NCI-H524 treated with DMSO at 0.1 percent for 48 hours (cell line): ENCODE measurements around the gene MARK2.
"Not testable (repeated sequence)": the region's sequence is repeated elsewhere in the genome, so short reads cannot be mapped to it uniquely, and the experiment has no call there.

Experiments
- DNase-seq: peaks from one replicate; lab custom pipeline; 2025; lab: John Stamatoyannopoulos, UW

Gene MARK2

DNA sequence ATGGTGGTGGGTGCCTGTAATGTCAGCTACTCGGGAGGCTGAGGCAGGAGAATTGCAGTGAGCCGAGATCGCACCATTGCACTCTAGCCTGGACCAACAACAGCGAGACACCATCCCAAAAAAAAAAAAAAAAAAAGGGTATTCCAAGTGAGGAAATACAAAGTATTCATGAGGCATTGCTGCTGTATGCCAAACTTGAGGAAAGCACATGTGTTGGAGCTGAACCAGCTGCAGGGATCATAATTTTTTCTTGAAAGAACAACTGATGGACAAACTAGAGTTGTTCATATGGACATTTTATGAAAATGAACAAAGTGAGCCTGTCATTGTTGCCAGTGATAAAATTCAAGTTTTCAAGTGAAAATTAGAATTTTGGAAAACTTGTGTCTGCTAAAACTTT lies 15.8 kb downstream of the MARK2 start:
- no peak for DNase-seq

DNA sequence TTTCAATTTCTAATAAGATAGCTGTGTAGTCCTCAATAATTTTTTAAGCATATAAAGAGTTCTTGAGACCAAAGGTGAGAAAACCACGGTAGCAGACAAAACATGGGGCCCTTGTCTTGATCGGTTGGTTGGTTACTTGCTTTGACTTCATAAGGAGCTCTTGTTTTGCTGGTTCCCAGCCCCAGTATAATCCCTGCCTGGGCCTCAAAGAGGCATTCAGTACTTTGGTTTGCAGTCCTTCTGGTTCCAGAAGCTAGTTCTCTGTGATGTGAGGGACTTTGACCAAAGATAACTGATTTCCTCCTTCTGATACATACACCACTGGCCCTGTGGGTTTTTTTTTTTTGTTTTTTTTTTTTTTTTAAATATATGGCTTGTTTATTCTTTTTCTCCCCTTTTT lies 17.1 kb downstream of the MARK2 start:
- no peak for DNase-seq

DNA sequence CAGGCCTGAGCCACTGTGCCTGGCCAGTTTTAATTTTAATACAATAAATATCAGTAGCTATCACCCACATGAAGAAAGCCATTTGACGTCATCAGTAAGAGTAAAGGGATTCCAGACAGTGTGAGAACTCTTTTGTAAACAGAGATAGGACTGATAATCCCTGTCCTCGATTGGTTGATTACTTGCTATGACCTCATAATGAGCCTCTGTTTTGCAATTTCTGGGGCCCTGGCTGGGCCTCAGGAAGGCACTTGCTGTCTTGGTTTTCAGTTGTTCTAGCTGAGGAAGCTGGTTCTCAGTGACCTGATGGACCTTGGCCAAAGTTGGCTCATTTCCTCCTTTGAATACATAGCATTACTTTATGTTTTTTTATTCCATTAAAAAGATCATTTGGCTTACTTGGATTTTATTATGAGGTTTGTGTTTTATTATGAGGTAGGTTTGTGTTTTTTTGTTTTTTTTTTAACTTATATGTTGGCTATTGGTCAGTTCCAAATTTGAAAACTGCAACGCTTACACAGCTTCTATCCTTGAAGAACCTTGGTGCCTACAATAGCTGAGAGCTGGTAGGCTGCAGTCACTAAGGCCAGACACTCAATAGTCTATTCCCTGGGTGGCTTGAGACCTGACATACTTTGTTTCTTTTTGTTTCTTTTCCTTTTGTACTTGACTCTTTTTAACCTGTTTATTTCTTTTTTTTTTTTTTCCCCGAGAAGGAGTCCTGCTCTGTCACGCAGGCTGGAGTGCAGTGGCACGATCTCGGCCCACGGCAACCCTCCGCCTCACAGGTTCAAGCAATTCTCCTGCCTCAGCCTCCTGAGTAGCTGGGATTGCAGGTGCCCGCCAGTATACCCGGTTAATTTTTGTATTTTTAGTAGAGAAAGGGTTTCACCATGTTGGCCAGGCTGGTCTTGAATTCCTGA lies 20.0 kb downstream of the MARK2 start:
- DNase-seq, result no peak

DNA sequence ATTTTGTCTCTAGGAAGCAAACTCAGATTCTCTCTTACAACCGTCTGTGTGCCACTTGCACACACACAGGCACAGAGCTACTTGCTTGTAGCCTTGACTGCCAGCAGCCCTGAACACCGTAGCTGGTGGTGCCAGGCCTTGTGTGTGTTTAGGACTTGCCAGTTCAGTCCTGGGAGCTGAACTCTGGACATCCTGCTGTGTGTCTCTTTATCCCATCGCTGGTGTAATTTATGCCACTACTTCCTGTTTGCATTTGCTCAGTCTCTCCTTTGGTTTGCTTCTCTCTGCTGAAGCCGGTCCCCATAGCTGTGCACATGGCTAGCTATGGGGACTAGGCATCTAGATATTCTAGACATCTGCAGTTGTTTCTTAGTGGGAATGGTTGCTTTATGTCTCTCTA lies 24.0 kb downstream of the MARK2 start:
- DNase-seq, result no peak

DNA sequence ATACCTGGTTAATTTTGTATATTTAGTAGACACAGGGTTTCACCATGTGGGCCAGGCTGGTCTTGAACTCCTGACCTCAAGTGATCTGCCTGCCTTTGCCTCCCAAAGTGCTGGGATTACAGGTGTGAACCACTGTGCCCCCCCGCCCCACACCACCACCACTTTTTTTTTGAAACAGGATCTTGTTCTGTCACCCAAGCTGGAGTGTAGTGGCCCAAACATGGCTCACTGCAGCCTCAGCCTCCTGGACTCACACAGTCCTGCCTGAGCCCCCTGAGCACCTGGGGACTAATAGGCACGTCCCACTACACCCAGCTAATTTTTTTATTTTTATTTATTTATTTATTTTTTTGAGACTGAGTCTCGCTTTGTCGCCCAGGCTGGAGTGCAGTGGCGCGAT lies 24.7 kb downstream of the MARK2 start:
- DNase-seq, result not testable (repeated sequence)

DNA sequence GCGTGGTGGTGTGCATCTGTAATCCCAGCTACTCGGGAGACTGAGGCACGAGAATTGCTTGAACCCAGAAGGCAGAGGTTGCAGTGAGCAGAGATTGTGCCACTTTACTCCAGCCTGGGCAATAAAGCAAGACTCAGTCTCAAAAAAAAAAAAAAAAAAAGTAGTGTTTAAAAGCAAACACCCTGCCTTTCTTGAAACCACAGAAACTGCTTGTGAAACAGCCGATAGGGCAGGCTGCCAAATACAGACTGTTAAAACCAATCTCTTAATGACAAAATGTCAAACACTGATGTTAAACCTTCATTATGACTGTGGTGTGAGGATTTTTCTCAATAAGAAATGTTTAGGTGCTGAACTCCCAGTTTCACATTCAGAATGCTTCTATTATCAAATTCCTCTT lies 27.3 kb downstream of the MARK2 start:
- DNase-seq, result no peak

DNA sequence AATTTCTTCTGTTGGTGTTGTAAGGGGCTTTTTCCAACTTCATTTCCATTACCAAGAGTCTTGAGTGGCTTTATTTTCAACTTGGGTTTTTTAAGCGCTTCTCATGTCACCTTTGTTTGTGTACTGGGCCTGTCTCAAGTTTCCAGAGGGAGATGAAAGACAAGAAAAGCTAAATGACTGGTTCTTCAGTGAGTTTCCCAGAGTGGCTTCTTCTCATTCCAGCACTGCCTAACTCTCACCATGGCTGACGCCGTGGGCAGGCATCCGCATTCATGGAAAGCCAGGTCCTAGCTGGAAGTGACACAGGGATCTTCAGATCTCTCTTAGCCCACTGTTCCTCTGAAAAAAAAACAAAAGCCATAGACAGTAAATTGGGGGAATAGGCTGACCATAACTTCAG lies 28.6 kb downstream of the MARK2 start:
- no peak for DNase-seq

DNA sequence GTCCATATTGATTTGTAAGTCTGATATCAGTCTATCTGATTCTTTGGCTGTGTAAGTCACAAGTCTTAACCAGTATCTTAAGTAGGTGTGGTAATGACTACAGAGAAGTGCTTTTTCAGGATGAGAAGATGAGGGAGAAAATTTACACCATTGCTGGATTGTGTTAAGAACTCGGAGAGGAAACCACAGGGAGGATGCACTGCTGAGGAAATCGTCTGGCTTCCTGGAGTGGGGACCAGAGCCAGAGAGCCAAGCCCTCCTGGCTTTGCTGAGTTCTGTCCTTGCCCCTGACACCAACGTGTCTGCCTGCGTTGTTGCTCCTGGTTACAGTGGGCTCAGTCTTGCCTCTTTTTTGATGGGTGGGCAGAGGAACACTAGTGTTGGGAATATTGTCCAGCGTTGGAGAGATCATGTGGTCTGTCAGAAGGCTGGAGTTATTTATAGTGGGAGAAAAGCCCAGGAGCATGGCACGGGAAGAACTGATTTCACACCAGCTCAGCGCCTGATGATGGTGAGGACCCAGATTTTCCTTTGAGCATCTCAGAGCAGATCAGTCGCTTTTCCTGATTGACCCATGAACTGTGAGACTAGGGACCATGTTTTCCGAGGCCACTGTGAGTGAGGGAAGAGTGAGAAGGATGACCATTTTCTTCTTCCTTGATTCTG lies 29.6 kb downstream of the MARK2 start:
- DNase-seq, result no peak

DNA sequence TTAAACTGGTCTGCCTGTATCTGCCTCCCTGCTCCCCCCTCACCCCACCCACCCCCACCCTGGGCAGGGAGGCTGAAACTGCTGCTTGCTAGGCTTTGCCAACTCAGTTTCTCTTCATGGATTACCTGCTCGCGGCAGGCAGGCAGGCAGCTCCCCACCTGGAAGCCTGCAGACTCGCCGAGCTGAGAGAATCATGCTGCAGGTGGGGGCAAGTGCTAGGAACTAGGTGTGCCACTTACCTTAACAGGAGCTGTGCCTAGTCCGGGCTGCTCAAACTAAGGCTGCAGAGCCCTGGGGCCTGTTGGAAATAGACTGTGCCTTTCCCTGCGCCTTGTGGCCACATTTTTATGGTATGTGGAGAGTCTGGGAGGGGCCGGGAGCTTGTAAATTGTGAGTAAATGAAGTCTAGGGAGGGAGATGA lies 30.3 kb downstream of the MARK2 start:
- no peak for DNase-seq

DNA sequence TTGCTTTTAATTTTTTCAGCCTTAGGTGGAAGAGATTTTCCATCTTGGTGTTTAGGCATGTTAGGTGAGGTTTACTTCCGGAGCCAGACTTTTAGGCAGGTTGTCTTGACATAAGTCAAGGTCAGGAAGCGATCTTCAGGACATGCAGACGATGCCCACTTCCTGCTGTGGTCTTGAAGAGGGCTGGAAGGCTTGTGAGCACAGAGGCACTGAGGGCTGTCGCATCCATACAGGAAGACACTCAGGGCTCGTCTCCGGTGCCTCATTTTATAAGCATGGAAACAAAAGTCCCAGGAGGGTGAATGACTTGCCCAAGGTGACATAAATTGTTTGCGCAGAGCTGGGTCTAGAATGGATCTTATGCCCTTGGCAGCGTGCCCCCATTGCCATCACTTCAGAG lies 30.8 kb downstream of the MARK2 start:
- DNase-seq, result no peak

DNA sequence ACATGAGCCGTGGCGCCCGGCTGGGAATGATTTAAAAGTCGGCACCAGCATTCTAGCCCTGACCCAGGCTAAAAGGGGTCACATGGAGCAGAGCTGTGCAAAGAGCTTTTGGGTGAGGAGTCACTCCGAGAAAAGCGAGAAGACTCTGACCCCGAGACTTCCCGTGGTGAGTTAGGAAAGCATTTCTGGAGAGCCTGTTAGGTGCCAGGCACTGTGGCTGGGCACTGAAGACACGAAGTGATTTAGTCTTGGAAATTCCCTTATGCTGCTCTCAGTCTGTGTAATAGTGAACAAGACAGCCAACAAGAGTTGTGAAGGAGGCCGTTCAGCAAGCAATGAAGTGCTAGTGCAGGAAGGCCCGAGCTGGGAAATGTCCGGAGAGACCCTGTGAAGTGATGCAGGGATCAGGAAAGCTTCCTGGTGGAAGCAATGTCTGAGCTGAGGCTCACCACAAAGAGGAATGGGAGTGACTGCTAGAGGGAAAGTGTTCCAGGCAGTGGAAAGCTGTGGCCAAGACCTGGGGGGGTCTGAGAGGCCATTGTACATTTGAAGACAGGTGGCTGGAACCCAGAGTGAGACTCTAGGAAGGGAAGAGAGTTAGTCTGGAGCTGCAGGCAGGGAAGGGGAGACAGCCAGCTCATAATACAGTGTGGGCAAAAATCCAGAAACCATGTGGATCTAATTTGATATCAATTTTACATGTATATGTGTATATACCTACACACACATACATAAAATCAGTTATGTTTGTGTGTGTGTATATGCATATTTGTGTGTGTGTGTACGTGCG lies 31.6 kb downstream of the MARK2 start:
- DNase-seq, result no peak

DNA sequence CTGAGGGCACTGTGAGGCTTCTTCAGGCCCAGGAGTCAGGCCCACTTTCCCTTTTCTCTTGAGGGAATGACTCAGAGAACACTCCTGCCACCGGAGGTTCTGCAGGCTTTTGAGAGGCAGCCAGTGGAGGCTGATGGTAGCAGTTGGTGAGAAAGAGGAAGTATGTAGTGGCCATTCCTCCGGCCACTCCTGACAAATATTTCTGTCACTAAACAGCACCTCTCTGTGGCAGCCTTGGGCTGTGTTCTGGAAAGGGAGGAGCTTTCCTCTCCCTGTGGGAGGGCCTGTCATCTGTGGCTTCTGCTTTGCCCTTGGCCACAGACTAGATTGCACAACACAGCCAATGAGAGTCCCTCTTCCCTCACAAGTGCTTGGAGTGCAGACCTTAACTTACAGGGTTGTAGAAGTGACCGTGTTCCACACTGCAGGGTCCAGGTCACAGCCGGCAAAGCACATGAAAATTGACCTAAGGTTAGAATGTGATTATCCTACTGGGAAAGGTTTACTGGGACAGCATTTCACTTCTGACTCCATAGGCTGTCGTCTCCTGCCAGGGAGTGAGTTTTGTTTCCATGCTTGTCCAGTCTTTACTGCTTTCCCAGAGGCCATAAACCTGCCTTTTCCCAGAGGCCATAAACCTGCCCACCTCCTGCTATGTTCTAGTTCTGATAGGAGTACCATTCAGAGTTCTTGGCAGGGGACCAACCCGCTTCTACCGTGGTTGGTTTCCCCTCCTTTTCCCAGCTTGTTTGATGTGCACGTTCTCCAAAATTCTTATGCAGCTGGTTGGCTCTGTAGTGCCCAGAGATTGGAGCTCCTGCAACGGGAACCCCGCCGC lies 33.3 kb downstream of the MARK2 start:
- DNase-seq, result no peak

DNA sequence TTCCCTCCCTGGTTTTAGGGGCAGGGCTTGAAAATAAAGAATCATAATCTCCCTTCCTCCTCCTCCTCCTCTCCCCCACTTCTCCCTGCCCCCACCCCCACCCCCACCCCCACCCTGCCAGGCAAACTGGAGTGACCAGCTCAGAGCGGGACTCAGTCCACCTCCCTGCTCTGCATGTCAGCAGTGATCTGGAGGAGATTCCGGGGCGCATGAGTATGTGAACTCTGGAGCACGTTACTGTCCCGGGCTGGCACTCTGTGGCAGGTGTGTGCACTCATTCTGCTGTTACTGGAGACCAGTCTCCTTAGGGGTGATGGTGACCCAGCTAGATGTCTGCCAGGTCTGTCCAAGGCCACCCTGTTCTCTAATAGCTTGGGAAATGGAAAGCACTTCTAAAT lies 33.9 kb downstream of the MARK2 start:
- DNase-seq, result no peak

DNA sequence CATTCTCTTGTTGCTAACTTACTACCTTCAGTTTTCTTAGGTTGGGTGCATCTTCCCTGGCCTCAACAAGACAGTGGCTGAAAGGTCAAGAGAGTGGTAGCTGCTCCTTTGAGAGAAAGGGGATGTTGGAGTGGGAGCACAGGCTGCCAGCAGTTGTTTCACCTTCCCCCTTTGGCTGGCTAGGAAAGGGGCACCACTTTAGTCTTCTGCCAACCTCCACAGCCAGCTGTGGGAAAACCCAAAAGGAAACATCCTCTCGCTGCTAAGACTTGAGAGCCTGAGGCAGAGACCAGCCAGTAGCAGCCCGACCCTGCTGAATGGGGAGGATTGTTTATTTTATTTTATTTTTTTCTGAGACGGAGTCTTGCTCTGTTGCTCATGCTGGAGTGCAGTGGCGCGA lies 34.4 kb downstream of the MARK2 start:
- DNase-seq, result no peak

DNA sequence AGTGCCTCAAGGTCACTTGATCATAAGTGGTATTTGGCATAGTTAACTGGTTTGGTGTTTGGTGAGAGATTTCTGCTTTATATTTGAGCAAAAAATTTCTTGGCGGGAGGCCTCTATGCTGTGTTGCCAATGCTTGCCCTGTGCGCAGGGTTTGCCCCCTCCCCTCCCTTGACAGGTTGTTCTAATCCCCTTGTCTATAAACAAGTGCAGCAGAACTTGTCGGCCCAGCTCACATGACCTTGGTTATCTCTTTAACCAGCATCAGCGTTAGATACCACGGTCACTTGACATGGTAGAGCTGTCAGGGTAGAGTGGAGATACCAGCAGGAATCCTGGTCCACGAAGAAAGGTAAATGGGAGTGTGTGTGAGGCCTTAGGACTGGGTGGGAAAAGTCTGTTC lies 35.6 kb downstream of the MARK2 start:
- no peak for DNase-seq

DNA sequence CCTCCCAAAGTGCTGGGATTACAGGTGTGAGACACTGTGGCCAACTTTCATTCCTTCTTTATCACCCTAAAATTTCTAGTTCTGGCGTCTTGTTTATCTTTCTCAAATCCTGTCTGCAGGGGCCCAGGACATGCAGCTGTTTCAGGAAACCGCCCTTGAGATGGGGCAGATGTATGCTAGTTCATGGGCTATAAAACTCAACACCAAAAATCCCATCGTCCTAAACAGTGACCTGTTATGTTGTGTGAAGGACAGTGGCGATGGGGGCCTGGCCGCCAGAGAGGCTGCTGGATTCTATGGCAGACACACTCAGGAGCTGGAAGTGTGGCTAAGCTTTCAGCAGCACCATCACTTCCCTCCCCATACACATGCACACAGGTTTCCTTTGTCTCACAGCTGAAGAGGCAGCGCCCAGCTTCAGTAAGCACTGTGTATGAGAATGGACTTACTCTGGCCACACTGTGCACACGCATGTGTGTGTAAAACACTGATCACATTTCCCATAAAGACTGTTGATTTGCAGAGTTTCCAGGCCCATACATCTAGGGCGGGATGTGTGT lies 36.7 kb downstream of the MARK2 start:
- no peak for DNase-seq

DNA sequence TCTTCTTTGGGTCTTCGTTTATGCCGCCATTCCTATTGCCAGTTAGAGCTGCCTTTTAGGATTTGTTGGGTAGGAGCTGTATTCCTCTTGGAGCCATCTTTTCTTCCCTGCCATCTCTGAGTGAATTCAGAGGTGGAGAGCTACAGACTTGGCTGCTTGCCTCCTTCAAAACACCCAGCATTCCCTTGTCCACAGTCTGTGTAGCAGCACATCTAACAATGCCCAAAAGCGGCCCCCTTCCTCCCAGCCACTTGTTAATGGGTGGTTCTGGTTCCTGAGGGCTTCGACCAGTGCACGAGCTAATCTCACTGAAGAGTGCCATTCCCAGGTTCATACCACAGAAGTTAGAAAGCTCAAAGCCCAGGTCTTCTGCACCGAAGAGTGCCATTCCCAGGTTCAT lies 37.7 kb downstream of the MARK2 start:
- no peak for DNase-seq

DNA sequence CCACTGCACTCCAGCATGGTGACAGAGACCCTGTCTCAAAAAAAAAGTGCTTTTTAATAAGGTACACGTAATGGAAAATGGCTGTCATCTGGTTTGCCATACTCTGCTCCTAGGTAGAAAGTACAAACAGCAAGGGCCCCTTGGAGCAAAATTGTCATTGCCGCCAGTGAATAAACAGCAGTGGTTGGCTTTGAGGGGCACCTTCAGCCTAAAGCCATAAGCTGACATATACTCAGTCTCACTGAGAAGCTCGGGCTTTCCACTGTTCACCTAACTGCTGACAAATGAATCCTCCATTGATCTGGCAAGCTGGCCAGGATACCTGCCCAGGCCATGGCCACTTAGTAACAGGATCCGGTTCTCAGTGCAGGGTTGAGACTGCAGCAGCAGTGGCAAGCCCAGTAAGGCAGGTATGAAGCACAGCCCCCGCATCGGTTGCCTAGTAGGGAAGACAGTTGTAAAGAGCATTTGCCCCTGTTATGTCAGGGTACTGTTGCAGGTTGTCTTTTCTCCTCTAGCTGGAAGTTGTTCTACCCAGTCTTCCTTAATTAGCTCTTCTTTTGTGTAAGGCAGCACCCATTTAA lies 38.8 kb downstream of the MARK2 start:
- no peak for DNase-seq

DNA sequence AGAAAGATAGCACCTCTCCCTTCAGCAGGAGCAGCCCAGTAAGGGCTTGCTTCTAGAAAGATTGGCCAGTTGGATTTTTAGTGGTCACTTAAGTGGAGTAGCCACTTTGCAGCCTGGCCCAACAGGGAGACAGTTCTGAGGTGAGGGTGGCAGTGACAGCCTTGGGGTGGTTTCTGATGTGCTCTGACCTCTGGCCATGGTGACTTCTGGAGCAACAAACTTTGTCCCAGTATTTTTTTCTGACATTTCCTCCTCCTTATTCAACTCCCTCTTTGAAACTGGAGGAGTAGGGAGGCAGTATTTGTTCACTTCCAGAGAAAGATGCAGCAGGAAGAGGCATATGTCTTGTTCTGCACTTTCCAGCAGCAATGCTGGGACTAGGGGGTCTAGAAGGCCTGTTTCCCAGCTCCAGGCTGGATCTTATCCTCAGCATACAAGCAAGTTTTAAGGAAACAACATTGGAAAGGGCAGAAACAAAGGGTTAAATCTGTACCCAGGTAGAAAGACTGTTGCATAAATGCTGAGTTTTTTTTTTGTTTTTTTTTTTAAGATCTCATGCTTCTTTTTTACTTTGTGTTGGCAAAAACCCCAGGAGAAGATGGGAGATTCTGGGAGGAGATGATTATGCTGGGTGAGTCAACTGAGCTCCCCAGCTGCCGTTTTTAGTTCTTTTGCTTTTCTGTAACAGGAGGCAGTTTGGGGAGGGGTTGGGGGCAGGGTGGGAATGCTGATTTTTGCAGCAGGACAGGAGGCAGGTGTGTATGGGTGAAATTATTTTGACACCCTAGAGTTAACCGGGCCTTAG lies 40.9 kb downstream of the MARK2 start:
- no peak for DNase-seq

DNA sequence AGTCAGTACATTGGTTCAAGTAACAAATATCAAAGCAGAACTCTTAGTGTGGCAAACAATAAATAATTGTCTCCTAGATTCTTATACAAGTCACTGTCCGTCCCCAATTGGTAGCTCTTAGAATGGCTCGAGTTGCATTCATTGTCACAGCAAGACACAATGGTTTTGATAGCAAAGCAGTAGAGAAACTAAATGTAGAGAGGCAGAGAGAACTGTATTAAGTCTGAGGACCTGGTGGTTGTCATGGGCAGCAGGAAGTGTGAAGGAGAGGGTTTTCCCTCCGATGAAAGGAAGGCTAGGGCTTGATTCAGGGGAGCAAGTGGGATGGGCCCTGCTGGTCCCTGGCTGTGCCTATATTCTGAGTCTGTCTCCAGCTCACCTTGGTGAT lies 41.5 kb downstream of the MARK2 start:
- DNase-seq, result no peak
